Smooth muscle cell (in vitro differentiated cells): ENCODE results near the gene TNFRSF17. TPM values are rescaled to one million over a fixed set of nuclear protein-coding genes. Genes with fewer than 3 reads are reported as not detected.

Source experiments
- DNase-seq: peaks from one replicate; lab custom pipeline; 2025; ENCODE audit not compliant: unreplicated experiment; lab: John Stamatoyannopoulos, UW
- H2AFZ ChIP-seq: fragments of 200-600 bp; sonication (generic); 2 replicates; pipeline ENCODE4 v1.6.0; 2016; ENCODE audit warnings: antibody characterized with exemption, low read depth, mild to moderate bottlenecking
- H3F3A ChIP-seq: fragments of 200-600 bp; sonication (generic); 2 replicates; pipeline ENCODE4 v1.6.0; 2017; ENCODE audit warnings: antibody characterized with exemption, low read depth
- H3K27ac ChIP-seq: fragments of 200-600 bp; sonication (generic); 2 replicates; pipeline ENCODE4 v1.5.1; 2016; ENCODE audit warnings: low read depth, mild to moderate bottlenecking
- H3K27me3 ChIP-seq: fragments of 200-600 bp; sonication (generic); 2 replicates; pipeline ENCODE4 v1.6.1; 2016; ENCODE audit warnings: low read depth, mild to moderate bottlenecking
- H3K36me3 ChIP-seq: fragments of 200-600 bp; sonication (generic); 2 replicates; pipeline ENCODE4 v1.5.1; 2016; ENCODE audit warnings: low read depth
- H3K4me1 ChIP-seq: fragments of 200-600 bp; sonication (generic); 2 replicates; pipeline ENCODE4 v1.5.1; 2016; ENCODE audit warnings: low read depth
- H3K4me2 ChIP-seq: fragments of 200-600 bp; sonication (generic); 2 replicates; pipeline ENCODE4 v1.6.0; 2016; ENCODE audit warnings: mild to moderate bottlenecking
- H3K4me3 ChIP-seq: fragments of 200-600 bp; sonication (generic); 2 replicates; pipeline ENCODE4 v1.5.1; 2016; ENCODE audit warnings: mild to moderate bottlenecking
- H3K79me2 ChIP-seq: fragments of 200-600 bp; sonication (generic); 2 replicates; pipeline ENCODE4 v1.6.0; 2016; ENCODE audit warnings: low read depth, mild to moderate bottlenecking
- H3K9ac ChIP-seq: fragments of 200-600 bp; sonication (generic); 2 replicates; pipeline ENCODE4 v1.6.0; 2016; ENCODE audit warnings: low read depth
- H3K9me3 ChIP-seq: fragments of 200-600 bp; sonication (generic); replicated peaks from 2 replicates; pipeline ENCODE4 v1.5.1; 2016; ENCODE audit warnings: low read depth
- H4K20me1 ChIP-seq: fragments of 200-600 bp; sonication (generic); 2 replicates; pipeline ENCODE4 v1.6.0; 2016; ENCODE audit warnings: low read depth
- CTCF ChIP-seq: fragments of 200-600 bp; sonication (generic); IDR thresholded peaks from 2 replicates; pipeline ENCODE4 v1.5.1; 2017; ENCODE audit warnings: borderline replicate concordance, mild to moderate bottlenecking, antibody characterized with exemption; ENCODE audit not compliant: insufficient read depth, poor library complexity, severe bottlenecking
- WGBS: methylation state at CpG from one replicate; pipeline ENCODE4 v1.1.7; 2016; ENCODE audit warnings: low lambda C conversion rate; 5-methylcytosine and 5-hydroxymethylcytosine counted together
- polyA plus RNA-seq: library from polyadenylated mRNA; unstranded; fragments of >200 nt; fragmentation: Nextera tagmentation; extraction: Ambion mirVana; gene quantifications from 2 replicates; pipeline ENCODE4 v1.2.1, GENCODE V29; 2016
- total RNA-seq: library from RNA; depleted of rRNA; stranded (reverse); fragments of >200 nt; gene quantifications from 2 replicates; pipeline ENCODE4 v1.2.3, GENCODE V29; 2014

Gene TNFRSF17
- total and polyA plus RNA-seq, 2 experiments from 2014 or later, result not detected

- no peak for DNase-seq
- Histone ChIP-seq H3K4me1 (peaks cover 7% of the 10 kb centered on the region), H3K27me3 (no peaks in the 10 kb centered on the region), H3K4me2 (peak overlapping the region; percentile 97), H3K27ac (no peak overlapping the region), H3K9ac (peak overlapping the region; percentile 77), H4K20me1 (no peaks in the 10 kb centered on the region), H2AFZ (peak overlapping the region; percentile 41), H3K9me3 (no peaks in the 10 kb centered on the region), H3K4me3 (peak overlapping the region; percentile 100), H3K79me2 (peaks cover 41% of the 10 kb centered on the region), H3F3A (no peaks in the 10 kb centered on the region), H3K36me3 (no peaks in the 10 kb centered on the region)
- no peak for TF ChIP-seq CTCF
- WGBS, result 36% methylated on average over 12 of the region's 12 CpGs
Measured at GRCh38 chr16:11977376-11978041, 12.5 kb downstream of the TNFRSF17 start.

DNA sequence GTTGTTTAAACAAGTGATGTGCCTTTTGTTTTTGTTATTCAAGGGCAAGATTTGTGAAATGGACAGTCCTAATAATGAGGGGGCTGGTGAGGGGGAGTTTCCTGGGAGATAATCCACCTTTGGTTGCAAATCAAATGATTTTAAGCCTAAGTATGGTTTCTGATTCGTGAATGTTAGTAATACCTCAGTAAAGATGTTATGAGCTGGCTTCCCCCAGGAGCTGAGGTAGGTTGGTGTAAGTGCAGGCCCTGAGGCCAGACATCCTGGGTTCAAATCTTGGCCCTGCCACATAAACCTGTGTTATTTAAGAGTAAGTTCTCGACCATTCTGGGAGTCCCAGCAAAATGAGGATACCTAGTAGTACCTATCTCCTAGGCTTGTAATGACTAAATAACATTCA, 13.1 kb downstream of the TNFRSF17 start:
- Histone ChIP-seq H3K27me3 (no peaks in the 10 kb centered on the region), H3K79me2 (peaks cover 41% of the 10 kb centered on the region), H3K36me3 (no peaks in the 10 kb centered on the region), H3K4me3 (no peak overlapping the region), H3K4me1 (peaks cover 7% of the 10 kb centered on the region), H3K4me2 (peak overlapping the region; percentile 97), H3K9me3 (no peaks in the 10 kb centered on the region), H4K20me1 (no peaks in the 10 kb centered on the region), H2AFZ (no peak overlapping the region), H3F3A (no peaks in the 10 kb centered on the region), H3K27ac (no peak overlapping the region), H3K9ac (no peak overlapping the region)
- no peak for DNase-seq
- no peak for TF ChIP-seq CTCF
- 87% methylated on average over 2 of the region's 2 CpGs for WGBS

GRCh38 chr16:11979013-11979672, 14.1 kb downstream of the TNFRSF17 start:
- no peaks in the 10 kb centered on the region for H4K20me1 ChIP-seq
- peaks cover 7% of the 10 kb centered on the region for H3K4me1 ChIP-seq
- H3K4me2 ChIP-seq, result no peak overlapping the region
- no peaks in the 10 kb centered on the region for H3K9me3 ChIP-seq
- DNase-seq, result no peak
- no peaks in the 10 kb centered on the region for H3K36me3 ChIP-seq
- H3K4me3 ChIP-seq, result no peak overlapping the region
- H3K79me2 ChIP-seq, result peaks cover 41% of the 10 kb centered on the region
- no peak overlapping the region for H2AFZ ChIP-seq
- no peaks in the 10 kb centered on the region for H3K27me3 ChIP-seq
- no peak overlapping the region for H3K27ac ChIP-seq
- no peak for TF ChIP-seq CTCF
- H3K9ac ChIP-seq, result no peak overlapping the region
- WGBS, result 89% methylated on average over 9 of the region's 9 CpGs
- H3F3A ChIP-seq, result no peaks in the 10 kb centered on the region
